ENCODE measurements around the gene SPSB1.

The SPSB1 gene

GRCh38 chr1:9263984-9264872 lies 28.5 kb upstream of the SPSB1 start:
- no peak overlapping the region for H3K9ac ChIP-seq (ENCODE audit: low read length)
- no peaks in the 10 kb centered on the region for H3K36me3 ChIP-seq (replicated peaks; ENCODE audit: insufficient read depth, low read length)
- H3K9me2 ChIP-seq (replicated peaks; ENCODE audit: insufficient read depth, low read length), result no peaks in the 10 kb centered on the region
- H3F3A ChIP-seq (ENCODE audit: insufficient read depth, low read length), result no peaks in the 10 kb centered on the region
- no peak overlapping the region for H2AFZ ChIP-seq (ENCODE audit: low read length)
- H3K27ac ChIP-seq (ENCODE audit: low read length), result no peak overlapping the region
- H4K20me1 ChIP-seq (ENCODE audit: insufficient read depth, low read length), result no peaks in the 10 kb centered on the region
- no peaks in the 10 kb centered on the region for H3K79me2 ChIP-seq (ENCODE audit: low read length)
- no peaks in the 10 kb centered on the region for H3K9me3 ChIP-seq (replicated peaks; ENCODE audit: insufficient read depth, low read length)
- no peaks in the 10 kb centered on the region for H3K27me3 ChIP-seq (replicated peaks; ENCODE audit: insufficient read depth, low read length)
- H3K4me1 ChIP-seq (ENCODE audit: low read length), result 0 out of 2 replicates have a peak, but pooled peaks cover 3% of the 10 kb centered on the region
- no peak overlapping the region for H3K4me2 ChIP-seq (ENCODE audit: low read depth, low read length)
- H3K4me3 ChIP-seq (ENCODE audit: low read length), result no peak overlapping the region
- TF ChIP-seq CTCF (IDR thresholded peaks at IDR 0.05; ENCODE audit: low read length) (no peak), EZH2 (optimal IDR thresholded peaks at IDR 0.05; ENCODE audit: low read depth, low read length) (no peak), EZH2phosphoT487 (IDR thresholded peaks at IDR 0.05; ENCODE audit: low read length) (no peak)
- no peak for DNase-seq

- H3K9me2 ChIP-seq (replicated peaks; ENCODE audit: insufficient read depth, low read length), result no peaks in the 10 kb centered on the region
- H3K9ac ChIP-seq (ENCODE audit: low read length), result no peak overlapping the region
- DNase-seq, result no peak
- no peaks in the 10 kb centered on the region for H4K20me1 ChIP-seq (ENCODE audit: insufficient read depth, low read length)
- H3K9me3 ChIP-seq (replicated peaks; ENCODE audit: insufficient read depth, low read length), result no peaks in the 10 kb centered on the region
- H3K4me3 ChIP-seq (ENCODE audit: low read length), result no peak overlapping the region
- TF ChIP-seq EZH2 (optimal IDR thresholded peaks at IDR 0.05; ENCODE audit: low read depth, low read length), result no peak
- TF ChIP-seq CTCF (IDR thresholded peaks at IDR 0.05; ENCODE audit: low read length), result no peak
- TF ChIP-seq EZH2phosphoT487 (IDR thresholded peaks at IDR 0.05; ENCODE audit: low read length), result no peak
- no peaks in the 10 kb centered on the region for H3K36me3 ChIP-seq (replicated peaks; ENCODE audit: insufficient read depth, low read length)
- H3K4me1 ChIP-seq (ENCODE audit: low read length), result 0 out of 2 replicates have a peak, but pooled peaks cover 3% of the 10 kb centered on the region
- no peak overlapping the region for H2AFZ ChIP-seq (ENCODE audit: low read length)
- no peaks in the 10 kb centered on the region for H3F3A ChIP-seq (ENCODE audit: insufficient read depth, low read length)
- no peaks in the 10 kb centered on the region for H3K79me2 ChIP-seq (ENCODE audit: low read length)
- H3K27me3 ChIP-seq (replicated peaks; ENCODE audit: insufficient read depth, low read length), result no peaks in the 10 kb centered on the region
- H3K4me2 ChIP-seq (ENCODE audit: low read depth, low read length), result no peak overlapping the region
- H3K27ac ChIP-seq (ENCODE audit: low read length), result no peak overlapping the region
These were observed 27.7 kb upstream of the SPSB1 start for GRCh38 chr1:9265037-9265436.

DNA sequence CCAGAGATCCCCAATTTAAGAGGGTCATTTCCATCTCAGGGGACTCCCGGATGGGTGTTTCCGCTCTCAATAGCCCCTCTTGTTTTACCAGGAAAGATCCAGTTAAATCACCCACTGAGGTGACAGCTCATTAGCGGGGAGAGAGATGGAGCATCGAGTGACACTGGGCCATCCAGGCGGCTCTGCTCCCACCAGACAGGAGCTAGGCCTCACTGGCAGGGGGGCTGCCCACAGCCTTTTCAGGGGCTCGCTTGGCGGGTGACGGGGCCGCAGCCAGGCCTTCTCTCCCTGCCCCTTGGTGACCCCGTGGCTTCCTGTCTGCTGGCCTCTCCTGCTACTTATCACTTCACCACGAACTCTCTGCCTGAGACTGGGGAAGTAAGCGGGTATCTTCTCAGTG lies 26.7 kb upstream of the SPSB1 start:
- no peaks in the 10 kb centered on the region for H3K27me3 ChIP-seq (replicated peaks; ENCODE audit: insufficient read depth, low read length)
- 0 out of 2 replicates have a peak, but pooled peaks cover 3% of the 10 kb centered on the region for H3K4me1 ChIP-seq (ENCODE audit: low read length)
- no peak overlapping the region for H3K27ac ChIP-seq (ENCODE audit: low read length)
- no peaks in the 10 kb centered on the region for H3K79me2 ChIP-seq (ENCODE audit: low read length)
- TF ChIP-seq EZH2phosphoT487 (IDR thresholded peaks at IDR 0.05; ENCODE audit: low read length) (no peak), CTCF (IDR thresholded peaks at IDR 0.05; ENCODE audit: low read length) (no peak), EZH2 (optimal IDR thresholded peaks at IDR 0.05; ENCODE audit: low read depth, low read length) (no peak)
- H3K4me2 ChIP-seq (ENCODE audit: low read depth, low read length), result no peak overlapping the region
- no peaks in the 10 kb centered on the region for H3K9me3 ChIP-seq (replicated peaks; ENCODE audit: insufficient read depth, low read length)
- no peak for DNase-seq
- H4K20me1 ChIP-seq (ENCODE audit: insufficient read depth, low read length), result no peaks in the 10 kb centered on the region
- H3F3A ChIP-seq (ENCODE audit: insufficient read depth, low read length), result no peaks in the 10 kb centered on the region
- no peak overlapping the region for H2AFZ ChIP-seq (ENCODE audit: low read length)
- no peaks in the 10 kb centered on the region for H3K9me2 ChIP-seq (replicated peaks; ENCODE audit: insufficient read depth, low read length)
- no peak overlapping the region for H3K9ac ChIP-seq (ENCODE audit: low read length)
- no peaks in the 10 kb centered on the region for H3K36me3 ChIP-seq (replicated peaks; ENCODE audit: insufficient read depth, low read length)
- H3K4me3 ChIP-seq (ENCODE audit: low read length), result no peak overlapping the region
